MG63 (cell line): ENCODE results near the gene PRKG1. TPM values are rescaled to one million over a fixed set of nuclear protein-coding genes. Genes with fewer than 3 reads are reported as not detected.

Experiments
- DNase-seq: peaks from one replicate; pipeline ENCODE4 v3.0.0-alpha.2; 2020
- H3K27me3 ChIP-seq: fragments of 250-450 bp; sonication (Bioruptor Pico); 2 replicates; pipeline ENCODE4 v1.5.1; 2020; ENCODE audit warnings: mild to moderate bottlenecking, moderate library complexity
- H3K36me3 ChIP-seq: fragments of 250-450 bp; sonication (Bioruptor Pico); 2 replicates; pipeline ENCODE4 v1.5.1; 2020; ENCODE audit warnings: mild to moderate bottlenecking, moderate library complexity
- H3K4me3 ChIP-seq: fragments of 250-450 bp; sonication (Bioruptor Pico); 2 replicates; pipeline ENCODE4 v1.5.1; 2020; ENCODE audit warnings: mild to moderate bottlenecking, moderate library complexity
- H3K9me3 ChIP-seq: fragments of 250-450 bp; sonication (Bioruptor Pico); 2 replicates; pipeline ENCODE4 v1.5.1; 2020; ENCODE audit warnings: mild to moderate bottlenecking, moderate library complexity
- total RNA-seq: library from RNA; depleted of rRNA; stranded (reverse); fragments of >200 nt; shearing (Covaris generic); gene quantifications from 2 replicates; pipeline ENCODE4 v1.2.3, GENCODE V29; 2014; ENCODE audit warnings: low replicate concordance

PRKG1 gene
- total RNA-seq, 1 experiment from 2014 or later = 3.9 TPM

DNA sequence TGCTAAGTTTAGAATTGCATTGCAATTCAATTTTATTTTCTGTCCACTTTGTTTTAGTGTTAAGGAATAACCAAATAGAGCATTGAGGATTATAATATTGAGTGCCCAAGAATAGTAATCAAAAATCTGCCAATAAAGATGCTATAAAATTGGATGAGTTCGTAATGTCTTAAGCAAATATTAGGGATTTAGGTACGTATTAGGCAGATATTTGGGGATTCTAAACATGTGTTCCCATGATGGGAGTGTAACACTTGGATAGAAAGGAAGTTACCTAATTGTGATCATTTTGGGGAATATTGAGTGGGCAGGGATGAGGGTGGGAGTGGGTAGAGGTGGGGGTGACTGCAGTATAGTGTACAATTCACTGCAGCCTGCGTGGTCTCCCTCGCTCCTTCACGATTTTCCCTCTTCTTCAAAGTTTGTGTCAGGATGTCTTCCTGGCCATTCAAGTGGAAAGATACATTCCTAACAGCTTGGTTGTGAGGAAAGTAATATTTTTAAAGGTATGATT, 1.3 kb upstream of the PRKG1 start:
- H3K4me3 ChIP-seq = peak overlapping the region; percentile 74

DNA sequence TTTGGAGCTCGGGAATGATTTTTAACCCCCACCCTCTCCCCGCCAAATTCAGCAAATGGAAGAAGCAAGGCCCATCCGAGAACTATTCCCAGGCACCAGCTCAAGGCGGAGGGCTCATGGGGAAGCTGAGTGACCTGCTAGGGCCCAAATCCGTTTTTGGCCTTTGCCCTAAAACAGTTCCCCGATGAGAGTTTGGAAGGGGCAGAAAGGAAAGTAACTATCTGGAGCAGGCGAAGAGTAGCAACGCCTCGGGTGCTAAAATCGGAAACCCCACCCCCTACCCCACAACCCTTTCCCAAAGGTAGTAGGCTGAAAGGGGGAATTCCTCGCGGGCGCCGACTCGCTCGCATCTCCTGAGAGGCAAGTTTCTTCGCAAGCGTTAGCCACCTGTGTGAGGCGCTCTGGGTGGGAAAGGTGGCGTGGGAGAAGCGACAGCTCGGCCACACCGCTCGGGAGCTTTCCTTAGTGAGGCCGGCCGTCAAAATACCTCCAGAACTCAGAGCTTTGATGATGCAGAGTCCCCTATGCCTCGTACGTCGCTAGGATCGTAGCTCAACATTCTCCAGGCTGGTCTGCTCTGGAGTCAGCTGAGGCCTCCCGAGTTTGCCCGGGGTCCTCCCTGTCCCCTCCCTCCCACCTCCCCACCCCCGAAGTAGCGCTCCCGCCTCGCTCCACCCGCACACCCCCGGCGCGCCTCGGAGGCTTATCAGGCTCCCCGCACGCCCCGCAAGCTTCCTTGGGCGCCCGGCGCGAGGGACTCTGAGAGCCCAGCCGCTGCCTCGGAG, 642 bp upstream of the PRKG1 start:
- peak overlapping the region; percentile 74 for H3K4me3 ChIP-seq
- no peaks in the 10 kb centered on the region for H3K27me3 ChIP-seq
- H3K9me3 ChIP-seq = no peaks in the 10 kb centered on the region
- H3K36me3 ChIP-seq = no peaks in the 10 kb centered on the region
- DNase-seq = peak; percentile 63

More for the DNA sequence above, 1.3 kb upstream of the PRKG1 start:
- Histone ChIP-seq H3K9me3 (no peaks in the 10 kb centered on the region), H3K27me3 (no peaks in the 10 kb centered on the region), H3K36me3 (no peaks in the 10 kb centered on the region)
- no peak for DNase-seq

GRCh38 chr10:51075043-51075872, 971 bp downstream of the PRKG1 start:
- no peaks in the 10 kb centered on the region for H3K9me3 ChIP-seq
- H3K27me3 ChIP-seq = no peaks in the 10 kb centered on the region
- H3K36me3 ChIP-seq = no peaks in the 10 kb centered on the region
- peak overlapping the region; percentile 74 for H3K4me3 ChIP-seq
- no peak for DNase-seq

- peak overlapping the region; percentile 74 for H3K4me3 ChIP-seq
- no peak for DNase-seq
- H3K27me3 ChIP-seq = no peaks in the 10 kb centered on the region
- no peaks in the 10 kb centered on the region for H3K36me3 ChIP-seq
- H3K9me3 ChIP-seq = no peaks in the 10 kb centered on the region
Measured at GRCh38 chr10:51075873-51076229, 1.6 kb downstream of the PRKG1 start.

DNA sequence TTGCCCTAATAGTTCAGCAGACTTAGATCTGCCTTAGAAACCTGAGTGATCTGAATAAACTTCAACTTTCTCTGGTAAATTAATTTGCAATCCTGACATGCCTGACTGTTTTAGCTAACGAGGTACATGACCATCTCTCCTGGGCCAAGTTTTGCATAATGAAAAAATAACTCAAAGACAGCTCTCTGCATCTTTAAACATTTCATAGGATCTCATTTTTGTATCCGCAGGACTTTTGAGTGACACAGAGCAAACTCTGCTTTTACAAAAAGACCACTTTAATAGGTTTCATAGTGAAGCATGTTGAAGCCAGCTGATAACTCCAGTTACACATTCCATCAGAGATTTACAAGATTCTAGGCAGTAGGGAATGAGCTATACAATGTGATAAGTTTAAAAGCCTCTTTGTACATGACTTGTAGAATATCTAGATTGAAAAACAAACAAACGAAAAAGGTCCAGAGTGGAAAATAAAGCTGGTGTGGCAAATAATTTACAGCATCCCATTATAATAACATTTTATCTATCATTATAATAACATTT, 2.1 kb downstream of the PRKG1 start:
- Histone ChIP-seq H3K36me3 (no peaks in the 10 kb centered on the region), H3K9me3 (no peaks in the 10 kb centered on the region), H3K27me3 (no peaks in the 10 kb centered on the region), H3K4me3 (peak overlapping the region; percentile 74)
- no peak for DNase-seq

GRCh38 chr10:51077074-51077473, 2.8 kb downstream of the PRKG1 start:
- no peak for DNase-seq
- Histone ChIP-seq H3K4me3 (peak overlapping the region; percentile 74), H3K27me3 (no peaks in the 10 kb centered on the region), H3K9me3 (no peaks in the 10 kb centered on the region), H3K36me3 (no peaks in the 10 kb centered on the region)

- Histone ChIP-seq H3K9me3 (no peaks in the 10 kb centered on the region), H3K27me3 (no peaks in the 10 kb centered on the region), H3K36me3 (no peaks in the 10 kb centered on the region), H3K4me3 (peak overlapping the region; percentile 74)
- DNase-seq = no peak
Measured at GRCh38 chr10:51077507-51077906, 3.2 kb downstream of the PRKG1 start.

DNA sequence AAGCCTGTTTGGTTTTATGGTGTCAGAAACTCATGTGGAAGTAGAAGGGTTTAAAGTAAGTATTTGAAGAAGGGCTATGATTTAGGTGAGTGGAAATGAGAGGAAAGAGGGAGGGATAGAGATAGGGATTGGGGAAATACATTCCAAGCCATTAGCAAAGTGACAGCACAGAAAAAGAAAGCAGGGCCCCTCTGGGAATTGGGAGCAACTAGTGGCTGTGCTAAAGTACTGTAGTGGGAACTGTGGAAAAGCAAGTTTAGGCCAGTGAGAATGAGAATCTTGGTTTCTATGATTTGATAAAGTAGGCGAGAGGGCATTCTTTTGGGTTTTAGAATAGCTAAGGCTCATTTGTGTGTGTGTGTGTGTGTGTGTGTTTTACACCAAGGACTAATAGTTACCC, 5.0 kb downstream of the PRKG1 start:
- Histone ChIP-seq H3K36me3 (no peaks in the 10 kb centered on the region; the same call in 1 of the 2 replicates), H3K9me3 (no peaks in the 10 kb centered on the region), H3K27me3 (no peaks in the 10 kb centered on the region), H3K4me3 (no peak overlapping the region)
- DNase-seq = no peak

DNA sequence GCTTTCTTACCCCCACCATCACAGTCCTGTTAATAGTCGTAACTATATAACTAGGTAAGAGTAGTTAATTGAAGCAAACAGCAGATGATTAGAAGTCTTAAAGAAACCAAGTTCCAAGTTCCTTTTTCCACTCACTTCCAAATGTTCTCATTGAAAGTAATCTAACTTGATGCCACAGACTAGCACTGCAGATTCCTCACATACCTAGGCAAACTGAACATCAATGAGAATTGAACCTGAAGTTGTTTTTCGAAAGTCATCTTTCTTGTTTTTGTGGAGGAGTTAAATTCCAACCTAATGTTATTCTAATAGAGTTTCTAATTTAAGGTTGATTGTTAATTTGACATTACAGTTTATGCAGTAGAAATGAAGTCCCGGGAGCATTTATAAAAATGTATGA, 5.5 kb downstream of the PRKG1 start:
- no peak for DNase-seq
- H3K27me3 ChIP-seq = no peaks in the 10 kb centered on the region
- H3K9me3 ChIP-seq = no peaks in the 10 kb centered on the region
- no peak overlapping the region for H3K4me3 ChIP-seq
- no peaks in the 10 kb centered on the region; the same call in 1 of the 2 replicates for H3K36me3 ChIP-seq

GRCh38 chr10:51080311-51081006, 6.2 kb downstream of the PRKG1 start:
- no peaks in the 10 kb centered on the region for H3K27me3 ChIP-seq
- H3K4me3 ChIP-seq = no peak overlapping the region
- no peaks in the 10 kb centered on the region; the same call in 1 of the 2 replicates for H3K36me3 ChIP-seq
- no peak for DNase-seq
- H3K9me3 ChIP-seq = no peaks in the 10 kb centered on the region; the same call in 1 of the 2 replicates

GRCh38 chr10:51082857-51083256, 8.6 kb downstream of the PRKG1 start:
- no peaks in the 10 kb centered on the region; the same call in 1 of the 2 replicates for H3K36me3 ChIP-seq
- H3K27me3 ChIP-seq = no peaks in the 10 kb centered on the region
- no peak overlapping the region for H3K4me3 ChIP-seq
- DNase-seq = no peak
- H3K9me3 ChIP-seq = no peaks in the 10 kb centered on the region; the same call in 1 of the 2 replicates

DNA sequence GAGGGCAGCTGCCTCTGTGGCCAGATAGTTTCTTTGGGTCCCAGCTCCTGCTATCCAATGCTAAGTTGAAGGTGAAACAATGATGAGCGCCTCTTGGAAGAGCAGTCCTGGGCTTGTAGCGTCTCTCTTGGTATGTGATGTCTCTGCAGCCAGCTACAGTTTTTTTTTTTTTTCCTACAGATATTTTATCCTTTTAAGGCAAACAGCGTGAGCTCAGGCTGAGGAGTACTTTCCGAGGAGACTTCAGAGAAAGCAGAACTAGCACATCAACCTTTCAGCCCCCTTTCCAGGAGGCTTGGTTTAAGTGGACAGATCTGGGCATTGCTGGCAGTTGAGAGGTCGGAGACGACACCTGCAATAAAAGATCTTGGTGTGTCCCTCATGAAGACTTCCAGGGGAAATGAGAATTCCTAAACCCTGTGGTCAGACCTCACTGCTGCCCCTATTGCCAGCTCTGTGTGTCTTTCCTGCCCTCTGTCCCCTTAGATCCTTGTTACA, 9.1 kb downstream of the PRKG1 start:
- Histone ChIP-seq H3K27me3 (no peaks in the 10 kb centered on the region), H3K36me3 (no peaks in the 10 kb centered on the region; the same call in 1 of the 2 replicates), H3K9me3 (no peaks in the 10 kb centered on the region; the same call in 1 of the 2 replicates), H3K4me3 (no peak overlapping the region)
- no peak for DNase-seq

GRCh38 chr10:51085204-51085603, 10.9 kb downstream of the PRKG1 start:
- Histone ChIP-seq H3K36me3 (no peaks in the 10 kb centered on the region; the same call in 1 of the 2 replicates), H3K9me3 (no peaks in the 10 kb centered on the region; the same call in 1 of the 2 replicates), H3K27me3 (no peaks in the 10 kb centered on the region), H3K4me3 (no peak overlapping the region)
- DNase-seq = no peak

DNA sequence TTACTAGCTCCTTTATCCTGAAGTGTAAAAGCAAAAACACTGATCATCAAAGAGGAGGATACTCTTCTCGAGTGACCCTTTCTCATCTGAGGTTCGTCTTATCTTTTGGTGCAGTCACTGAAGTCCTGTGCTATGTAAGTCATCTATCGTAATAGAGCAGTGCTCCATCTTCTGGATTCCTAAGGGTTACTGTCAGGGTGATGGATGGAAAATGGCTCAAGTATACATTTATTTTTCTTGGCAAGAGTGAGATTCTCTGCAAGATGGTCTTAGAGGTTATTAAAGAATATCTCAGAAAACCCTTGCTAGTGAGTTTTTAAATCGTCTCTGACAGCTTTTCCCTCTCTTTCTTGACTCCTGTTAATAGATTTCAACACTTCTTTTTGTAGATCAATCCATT, 12.4 kb downstream of the PRKG1 start:
- Histone ChIP-seq H3K4me3 (no peak overlapping the region), H3K27me3 (no peaks in the 10 kb centered on the region), H3K9me3 (no peaks in the 10 kb centered on the region; the same call in 1 of the 2 replicates), H3K36me3 (no peaks in the 10 kb centered on the region; the same call in 1 of the 2 replicates)
- DNase-seq = no peak

GRCh38 chr10:51087114-51087513, 12.8 kb downstream of the PRKG1 start:
- no peaks in the 10 kb centered on the region; the same call in 1 of the 2 replicates for H3K9me3 ChIP-seq
- H3K27me3 ChIP-seq = no peaks in the 10 kb centered on the region
- no peak for DNase-seq
- no peak overlapping the region for H3K4me3 ChIP-seq
- no peaks in the 10 kb centered on the region; the same call in 1 of the 2 replicates for H3K36me3 ChIP-seq

DNA sequence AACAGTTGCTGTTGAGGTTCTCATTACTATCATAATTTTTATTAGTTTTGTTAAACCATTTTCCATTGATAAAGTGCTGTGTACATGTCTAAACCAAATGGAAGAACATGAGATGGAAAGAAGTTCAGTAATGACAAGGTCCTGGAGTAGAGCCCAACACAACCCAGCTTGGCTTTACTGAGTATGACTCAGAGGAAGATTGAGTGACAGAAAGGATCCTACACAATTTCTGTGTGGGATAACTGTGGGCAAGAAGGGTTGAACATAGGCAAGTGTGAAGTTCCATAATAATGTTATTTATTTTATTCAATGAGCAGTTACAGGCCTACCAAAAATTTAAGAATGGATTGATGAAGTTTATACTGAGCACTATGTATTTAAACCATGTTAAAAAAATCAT, 15.9 kb downstream of the PRKG1 start:
- DNase-seq = peak; percentile 65
- Histone ChIP-seq H3K9me3 (no peaks in the 10 kb centered on the region; the same call in 1 of the 2 replicates), H3K27me3 (no peaks in the 10 kb centered on the region), H3K4me3 (no peak overlapping the region), H3K36me3 (no peaks in the 10 kb centered on the region)
